ENCODE measurements around the gene PTGR2.

The PTGR2 gene
- long read RNA-seq, transcript PTGR2-205 (10 exons, 3,851 nt) = minor isoform, 14 of 47 reads
- long read RNA-seq, transcript PTGR2-204 (10 exons, 2,543 nt) = major isoform, 21 of 47 reads
- long read RNA-seq, partial matches to known transcripts = 0 of 47 reads
- long read RNA-seq, other reads (novel, unspliced or antisense) = 8 of 47 reads

DNA sequence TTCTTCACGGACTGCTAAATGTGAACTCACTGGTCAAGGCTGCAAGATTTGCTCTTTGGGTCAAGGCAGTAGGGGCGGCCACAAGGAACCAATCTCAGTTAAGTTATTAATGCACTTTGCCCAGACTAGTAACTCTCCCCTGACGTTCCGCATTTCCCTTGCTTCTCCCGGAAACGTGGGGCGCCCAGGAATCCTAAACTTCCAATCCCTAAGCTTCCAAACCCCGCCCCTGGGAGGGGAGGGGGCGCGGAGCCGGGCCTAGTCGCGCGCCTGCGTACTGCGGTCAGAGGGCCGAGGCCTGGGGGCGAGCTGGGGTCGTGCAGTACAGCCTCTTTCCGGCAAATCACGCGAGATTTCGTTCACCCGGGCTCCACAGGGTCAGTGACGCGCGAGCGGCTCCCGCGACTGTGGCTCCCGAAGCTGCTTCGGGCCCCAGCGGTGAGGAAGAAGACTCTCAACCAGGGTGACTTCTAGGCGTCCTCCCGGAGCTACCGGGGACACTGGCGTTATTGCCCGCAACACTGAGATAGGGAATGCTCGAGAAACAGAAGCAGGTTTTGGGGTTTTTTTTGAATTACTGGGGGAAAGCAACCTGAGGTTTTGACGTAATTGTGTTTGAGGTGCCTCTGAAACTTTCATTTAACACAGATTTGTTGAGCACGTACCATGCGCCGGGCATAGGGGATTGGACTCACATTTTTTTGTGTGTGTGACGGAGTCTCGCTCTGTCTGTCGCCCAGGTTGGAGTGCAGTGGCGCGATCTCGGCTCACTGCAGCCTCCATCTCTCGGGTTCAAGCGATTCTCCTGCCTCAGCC is at the start of gene PTGR2:
Gene PTGR2, plus strand, starts transcription at position 265 of the 816 bp plus-strand sequence. CDS start 7,032 bp downstream, outside the sequence.
- TF ChIP-seq POLR2AphosphoS5 (IDR thresholded peaks at IDR 0.05; ENCODE audit: low read depth) (peak; percentile 34; the same call in 1 of the 2 replicates), SPI1 (IDR thresholded peaks at IDR 0.05; ENCODE audit: borderline replicate concordance, low read depth) (no peak)
- no peaks in the 10 kb centered on the region for H3K27me3 ChIP-seq (ENCODE audit: insufficient read depth, poor library complexity, severe bottlenecking)
- peak within 1 kb of the TSS; percentile 83 for H3K27ac ChIP-seq (replicated peaks)
- DNase-seq (ENCODE audit: low read depth in 1 of 2, low spot score in 1 of 2) = peak; percentile 31 to 77
- H3K4me3 ChIP-seq (replicated peaks; ENCODE audit: insufficient read depth, low read length) = peak within 1 kb of the TSS; percentile 49

DNA sequence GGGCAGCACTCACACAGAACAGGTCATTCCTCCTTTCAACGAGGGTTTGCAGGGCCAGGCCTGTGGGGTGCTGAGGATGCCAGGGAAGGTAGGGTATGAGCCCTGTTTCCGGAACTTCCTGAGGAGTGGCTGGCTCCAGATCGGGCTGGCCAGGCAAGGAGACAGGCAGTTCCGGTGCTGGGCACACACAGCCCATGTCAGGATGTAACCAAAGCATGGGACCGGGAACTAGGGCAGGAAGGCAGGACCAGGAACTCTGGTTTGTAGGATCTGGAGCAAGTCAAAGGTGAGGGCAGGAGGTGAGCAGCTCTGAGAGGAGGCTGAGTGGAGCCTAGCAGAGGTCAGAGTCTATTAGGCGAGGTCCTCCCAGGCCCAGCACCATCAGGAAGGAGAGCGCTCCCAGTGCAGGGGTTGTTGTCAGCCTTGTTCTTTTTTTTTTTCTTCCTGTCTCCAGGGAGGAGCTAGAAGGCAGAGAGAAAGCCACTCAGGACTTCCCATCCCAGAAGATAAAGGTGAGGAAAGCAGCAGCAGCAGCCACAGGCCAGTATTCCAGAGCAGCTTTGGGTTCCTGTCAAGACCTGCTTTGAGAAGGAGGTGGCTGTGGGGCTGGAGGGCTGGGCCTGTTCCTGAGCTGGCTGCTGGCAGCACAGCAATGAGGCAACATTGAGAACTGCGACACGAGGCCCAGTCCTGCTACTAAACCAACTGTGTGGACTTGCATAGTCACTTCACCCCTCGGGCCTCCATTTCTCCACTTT is 49.0 kb upstream of the PTGR2 start:
- TF ChIP-seq, protein P1, sequence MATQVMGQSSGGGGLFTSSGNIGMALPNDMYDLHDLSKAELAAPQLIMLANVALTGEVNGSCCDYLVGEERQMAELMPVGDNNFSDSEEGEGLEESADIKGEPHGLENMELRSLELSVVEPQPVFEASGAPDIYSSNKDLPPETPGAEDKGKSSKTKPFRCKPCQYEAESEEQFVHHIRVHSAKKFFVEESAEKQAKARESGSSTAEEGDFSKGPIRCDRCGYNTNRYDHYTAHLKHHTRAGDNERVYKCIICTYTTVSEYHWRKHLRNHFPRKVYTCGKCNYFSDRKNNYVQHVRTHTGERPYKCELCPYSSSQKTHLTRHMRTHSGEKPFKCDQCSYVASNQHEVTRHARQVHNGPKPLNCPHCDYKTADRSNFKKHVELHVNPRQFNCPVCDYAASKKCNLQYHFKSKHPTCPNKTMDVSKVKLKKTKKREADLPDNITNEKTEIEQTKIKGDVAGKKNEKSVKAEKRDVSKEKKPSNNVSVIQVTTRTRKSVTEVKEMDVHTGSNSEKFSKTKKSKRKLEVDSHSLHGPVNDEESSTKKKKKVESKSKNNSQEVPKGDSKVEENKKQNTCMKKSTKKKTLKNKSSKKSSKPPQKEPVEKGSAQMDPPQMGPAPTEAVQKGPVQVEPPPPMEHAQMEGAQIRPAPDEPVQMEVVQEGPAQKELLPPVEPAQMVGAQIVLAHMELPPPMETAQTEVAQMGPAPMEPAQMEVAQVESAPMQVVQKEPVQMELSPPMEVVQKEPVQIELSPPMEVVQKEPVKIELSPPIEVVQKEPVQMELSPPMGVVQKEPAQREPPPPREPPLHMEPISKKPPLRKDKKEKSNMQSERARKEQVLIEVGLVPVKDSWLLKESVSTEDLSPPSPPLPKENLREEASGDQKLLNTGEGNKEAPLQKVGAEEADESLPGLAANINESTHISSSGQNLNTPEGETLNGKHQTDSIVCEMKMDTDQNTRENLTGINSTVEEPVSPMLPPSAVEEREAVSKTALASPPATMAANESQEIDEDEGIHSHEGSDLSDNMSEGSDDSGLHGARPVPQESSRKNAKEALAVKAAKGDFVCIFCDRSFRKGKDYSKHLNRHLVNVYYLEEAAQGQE (IDR thresholded peaks at IDR 0.05; ENCODE audit: insufficient replicate concordance, low read depth) = no peak
- no peak for TF ChIP-seq GABPA (IDR thresholded peaks at IDR 0.05; ENCODE audit: low read depth)
- TF ChIP-seq SPI1 (IDR thresholded peaks at IDR 0.05; ENCODE audit: borderline replicate concordance, low read depth) = no peak
- no peak for TF ChIP-seq POLR2AphosphoS5 (IDR thresholded peaks at IDR 0.05; ENCODE audit: low read depth)
- TF ChIP-seq, protein P2, sequence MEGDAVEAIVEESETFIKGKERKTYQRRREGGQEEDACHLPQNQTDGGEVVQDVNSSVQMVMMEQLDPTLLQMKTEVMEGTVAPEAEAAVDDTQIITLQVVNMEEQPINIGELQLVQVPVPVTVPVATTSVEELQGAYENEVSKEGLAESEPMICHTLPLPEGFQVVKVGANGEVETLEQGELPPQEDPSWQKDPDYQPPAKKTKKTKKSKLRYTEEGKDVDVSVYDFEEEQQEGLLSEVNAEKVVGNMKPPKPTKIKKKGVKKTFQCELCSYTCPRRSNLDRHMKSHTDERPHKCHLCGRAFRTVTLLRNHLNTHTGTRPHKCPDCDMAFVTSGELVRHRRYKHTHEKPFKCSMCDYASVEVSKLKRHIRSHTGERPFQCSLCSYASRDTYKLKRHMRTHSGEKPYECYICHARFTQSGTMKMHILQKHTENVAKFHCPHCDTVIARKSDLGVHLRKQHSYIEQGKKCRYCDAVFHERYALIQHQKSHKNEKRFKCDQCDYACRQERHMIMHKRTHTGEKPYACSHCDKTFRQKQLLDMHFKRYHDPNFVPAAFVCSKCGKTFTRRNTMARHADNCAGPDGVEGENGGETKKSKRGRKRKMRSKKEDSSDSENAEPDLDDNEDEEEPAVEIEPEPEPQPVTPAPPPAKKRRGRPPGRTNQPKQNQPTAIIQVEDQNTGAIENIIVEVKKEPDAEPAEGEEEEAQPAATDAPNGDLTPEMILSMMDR (IDR thresholded peaks at IDR 0.05; ENCODE audit: insufficient read depth, low read length) = no peak
- H3K4me3 ChIP-seq (replicated peaks; ENCODE audit: insufficient read depth, low read length) = no peak overlapping the region
- H3K27me3 ChIP-seq (ENCODE audit: insufficient read depth, poor library complexity, severe bottlenecking) = no peaks in the 10 kb centered on the region
- no peak overlapping the region for H3K27ac ChIP-seq (replicated peaks)
- no peak for DNase-seq (ENCODE audit: low read depth in 1 of 2, low spot score in 1 of 2)

DNA sequence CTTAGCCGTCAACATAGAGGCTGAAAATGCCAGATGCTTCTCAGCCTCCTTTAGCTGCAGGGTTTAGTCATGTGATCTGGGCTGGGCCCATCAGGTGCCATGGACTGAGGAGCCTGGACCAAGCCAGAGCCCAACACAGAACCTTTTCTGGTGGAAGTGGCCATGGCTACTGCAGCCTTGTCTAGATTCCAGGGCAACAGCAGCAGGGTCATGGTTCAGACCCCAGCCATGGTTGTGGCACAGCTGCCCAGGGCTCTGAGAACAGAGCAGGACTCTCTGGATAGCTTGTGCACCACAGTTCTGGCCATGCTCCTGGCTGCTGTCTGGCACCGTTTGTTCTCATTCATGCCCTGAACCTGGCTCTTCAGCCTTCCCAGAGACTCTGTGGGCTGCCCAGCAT is 47.0 kb upstream of the PTGR2 start:
- TF ChIP-seq GABPA (IDR thresholded peaks at IDR 0.05; ENCODE audit: low read depth) = no peak
- TF ChIP-seq POLR2AphosphoS5 (IDR thresholded peaks at IDR 0.05; ENCODE audit: low read depth) = no peak
- TF ChIP-seq, protein P1 (IDR thresholded peaks at IDR 0.05; ENCODE audit: insufficient replicate concordance, low read depth) = no peak
- TF ChIP-seq, protein P2 (IDR thresholded peaks at IDR 0.05; ENCODE audit: insufficient read depth, low read length) = no peak

GRCh38 chr14:73807457-73807856 is 44.2 kb upstream of the PTGR2 start:
- no peaks in the 10 kb centered on the region for H3K27me3 ChIP-seq (ENCODE audit: insufficient read depth, poor library complexity, severe bottlenecking)
- TF ChIP-seq GABPA (IDR thresholded peaks at IDR 0.05; ENCODE audit: low read depth) = no peak
- TF ChIP-seq, protein P2 (IDR thresholded peaks at IDR 0.05; ENCODE audit: insufficient read depth, low read length) = no peak
- TF ChIP-seq SPI1 (IDR thresholded peaks at IDR 0.05; ENCODE audit: borderline replicate concordance, low read depth) = no peak
- no peak for TF ChIP-seq POLR2AphosphoS5 (IDR thresholded peaks at IDR 0.05; ENCODE audit: low read depth)
- TF ChIP-seq, protein P1 (IDR thresholded peaks at IDR 0.05; ENCODE audit: insufficient replicate concordance, low read depth) = no peak
- H3K4me3 ChIP-seq (replicated peaks; ENCODE audit: insufficient read depth, low read length) = no peak overlapping the region
- DNase-seq (ENCODE audit: low read depth in 1 of 2, low spot score in 1 of 2) = no peak
- no peak overlapping the region for H3K27ac ChIP-seq (replicated peaks)

More for the DNA sequence above, 47.0 kb upstream of the PTGR2 start:
- Histone ChIP-seq H3K4me3 (replicated peaks; ENCODE audit: insufficient read depth, low read length) (no peak overlapping the region), H3K27ac (replicated peaks) (no peak overlapping the region), H3K27me3 (ENCODE audit: insufficient read depth, poor library complexity, severe bottlenecking) (no peaks in the 10 kb centered on the region)
- no peak for DNase-seq (ENCODE audit: low read depth in 1 of 2, low spot score in 1 of 2)
